HepG2 (cell line): ENCODE data around the gene TIA1. TPM values are rescaled to one million over a fixed set of nuclear protein-coding genes. Genes with fewer than 3 reads are reported as not detected.

Experiments used
- BRF2 ChIP-seq: sonication (generic); formaldehyde crosslinking; IDR thresholded peaks from 2 replicates; pipeline ENCODE4 v1.8.1; 2022; ENCODE audit warnings: mild to moderate bottlenecking, missing genetic modification reagents
- FOXO1 ChIP-seq: sonication (generic); formaldehyde crosslinking; IDR thresholded peaks from 2 replicates; pipeline ENCODE4 v1.4.0; 2020; ENCODE audit warnings: missing genetic modification reagents
- HOXD1 ChIP-seq: sonication (generic); formaldehyde crosslinking; IDR thresholded peaks from 2 replicates; pipeline ENCODE4 v1.5.0; 2020; ENCODE audit warnings: missing genetic modification reagents
- POLR2AphosphoS2 ChIP-seq: IDR thresholded peaks from 2 replicates; pipeline ENCODE4 v1.6.1; 2011; ENCODE audit warnings: low read depth, low read length, improper control_type of control experiment
- RFX3 ChIP-seq: IDR thresholded peaks from 2 replicates; pipeline ENCODE4 v1.6.1; 2016; ENCODE audit warnings: missing biosample characterization, missing genetic modification reagents
- RFXANK ChIP-seq: IDR thresholded peaks from 2 replicates; pipeline ENCODE4 v1.6.1; 2016
- ZC3H4 ChIP-seq: sonication (generic); formaldehyde crosslinking; IDR thresholded peaks from 2 replicates; pipeline ENCODE4 v1.4.0; 2020; ENCODE audit warnings: missing genetic modification reagents, borderline replicate concordance
- ZNF180 ChIP-seq: sonication (generic); formaldehyde crosslinking; IDR thresholded peaks from 2 replicates; pipeline ENCODE4 v1.4.0; 2020; ENCODE audit warnings: low read depth, missing genetic modification reagents, borderline replicate concordance
- ZNF234 ChIP-seq: sonication (generic); formaldehyde crosslinking; conservative IDR thresholded peaks from 2 replicates; pipeline ENCODE4 v1.5.1; 2020; ENCODE audit warnings: mild to moderate bottlenecking, missing genetic modification reagents
- ZNF333 ChIP-seq: sonication (generic); formaldehyde crosslinking; IDR thresholded peaks from 2 replicates; pipeline ENCODE4 v1.4.0; 2020; ENCODE audit warnings: mild to moderate bottlenecking, missing genetic modification reagents, borderline replicate concordance
- ZNF678 ChIP-seq: sonication (generic); formaldehyde crosslinking; IDR thresholded peaks from 2 replicates; pipeline ENCODE4 v1.4.0; 2020; ENCODE audit warnings: mild to moderate bottlenecking, missing genetic modification reagents
- ZNF703 ChIP-seq: sonication (generic); formaldehyde crosslinking; IDR thresholded peaks from 2 replicates; pipeline ENCODE4 v1.5.1; 2020; ENCODE audit warnings: missing genetic modification reagents, mild to moderate bottlenecking, moderate library complexity, borderline replicate concordance
- polyA plus RNA-seq, 8 experiments: library from polyadenylated mRNA; depleted of rRNA in 3 of 8; stranded (reverse) in 7 of 8; unstranded in 1 of 8; fragments of >200 nt; fragmentation: Illumina TruSeq in 4 of 8; extraction: Trizol in 4 of 8; gene quantifications; 2 replicates each; pipeline versions ENCODE4 v1.2.1 to v1.2.3, GENCODE V29; 2011 to 2016; ENCODE audit warnings: low read depth in 4 of 8, missing spikeins in 1 of 8, mixed read lengths in 1 of 8; ENCODE audit not compliant: insufficient read depth in 1 of 8
- total RNA-seq, 5 experiments: library from RNA; depleted of rRNA; stranded (reverse); fragments of >200 nt; fragmentation: Illumina TruSeq; extraction: Trizol; gene quantifications; 2 replicates each; pipeline ENCODE4 v1.2.3, GENCODE V29; 2016; ENCODE audit warnings: low read depth in 1 of 5
- TF ChIP-seq, protein P1 (sequence below): sonication (generic); formaldehyde crosslinking; conservative IDR thresholded peaks from 2 replicates; pipeline ENCODE4 v1.8.0; 2022; ENCODE audit warnings: mild to moderate bottlenecking, moderate library complexity, missing genetic modification reagents
- TF ChIP-seq, protein P2 (sequence below), 2 experiments: IDR thresholded peaks; 2 replicates each; pipeline ENCODE4 v1.6.1; 2011 to 2012; ENCODE audit warnings: low read length in 2 of 2, borderline replicate concordance in 1 of 2, low read depth in 1 of 2, mild to moderate bottlenecking in 1 of 2, moderate library complexity in 1 of 2
- TF ChIP-seq, protein P3 (sequence below): sonication (generic); formaldehyde crosslinking; IDR thresholded peaks from 2 replicates; pipeline ENCODE4 v1.5.0; 2020; ENCODE audit warnings: missing genetic modification reagents
- TF ChIP-seq, protein P4 (sequence below): sonication (generic); formaldehyde crosslinking; IDR thresholded peaks from 2 replicates; pipeline ENCODE4 v1.4.0; 2020; ENCODE audit warnings: mild to moderate bottlenecking, missing genetic modification reagents

TIA1 gene
- total and polyA plus RNA-seq, 2 of the 13 experiments (the other 11 are each of a cell fraction or from before 2014, with no cell fraction given) = 209 to 319 TPM

- TF ChIP-seq, protein P1, sequence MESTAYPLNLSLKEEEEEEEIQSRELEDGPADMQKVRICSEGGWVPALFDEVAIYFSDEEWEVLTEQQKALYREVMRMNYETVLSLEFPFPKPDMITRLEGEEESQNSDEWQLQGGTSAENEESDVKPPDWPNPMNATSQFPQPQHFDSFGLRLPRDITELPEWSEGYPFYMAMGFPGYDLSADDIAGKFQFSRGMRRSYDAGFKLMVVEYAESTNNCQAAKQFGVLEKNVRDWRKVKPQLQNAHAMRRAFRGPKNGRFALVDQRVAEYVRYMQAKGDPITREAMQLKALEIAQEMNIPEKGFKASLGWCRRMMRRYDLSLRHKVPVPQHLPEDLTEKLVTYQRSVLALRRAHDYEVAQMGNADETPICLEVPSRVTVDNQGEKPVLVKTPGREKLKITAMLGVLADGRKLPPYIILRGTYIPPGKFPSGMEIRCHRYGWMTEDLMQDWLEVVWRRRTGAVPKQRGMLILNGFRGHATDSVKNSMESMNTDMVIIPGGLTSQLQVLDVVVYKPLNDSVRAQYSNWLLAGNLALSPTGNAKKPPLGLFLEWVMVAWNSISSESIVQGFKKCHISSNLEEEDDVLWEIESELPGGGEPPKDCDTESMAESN (CRISPR knock-in tag) = peak; percentile 76
- no peak for TF ChIP-seq ZNF234 (CRISPR knock-in tag)
- peak; percentile 88; the same call in 1 of the 2 replicates for TF ChIP-seq ZNF678 (CRISPR knock-in tag)
- TF ChIP-seq ZC3H4 (CRISPR knock-in tag) = peak; percentile 95; the same call in 1 of the 2 replicates
- peak; percentile 74 for TF ChIP-seq FOXO1 (CRISPR knock-in tag)
- TF ChIP-seq POLR2AphosphoS2 = peak; percentile 95
- TF ChIP-seq RFX3 = no peak
- TF ChIP-seq ZNF180 (CRISPR knock-in tag) = no peak; the same call in 1 of the 2 replicates
- TF ChIP-seq, protein P2, sequence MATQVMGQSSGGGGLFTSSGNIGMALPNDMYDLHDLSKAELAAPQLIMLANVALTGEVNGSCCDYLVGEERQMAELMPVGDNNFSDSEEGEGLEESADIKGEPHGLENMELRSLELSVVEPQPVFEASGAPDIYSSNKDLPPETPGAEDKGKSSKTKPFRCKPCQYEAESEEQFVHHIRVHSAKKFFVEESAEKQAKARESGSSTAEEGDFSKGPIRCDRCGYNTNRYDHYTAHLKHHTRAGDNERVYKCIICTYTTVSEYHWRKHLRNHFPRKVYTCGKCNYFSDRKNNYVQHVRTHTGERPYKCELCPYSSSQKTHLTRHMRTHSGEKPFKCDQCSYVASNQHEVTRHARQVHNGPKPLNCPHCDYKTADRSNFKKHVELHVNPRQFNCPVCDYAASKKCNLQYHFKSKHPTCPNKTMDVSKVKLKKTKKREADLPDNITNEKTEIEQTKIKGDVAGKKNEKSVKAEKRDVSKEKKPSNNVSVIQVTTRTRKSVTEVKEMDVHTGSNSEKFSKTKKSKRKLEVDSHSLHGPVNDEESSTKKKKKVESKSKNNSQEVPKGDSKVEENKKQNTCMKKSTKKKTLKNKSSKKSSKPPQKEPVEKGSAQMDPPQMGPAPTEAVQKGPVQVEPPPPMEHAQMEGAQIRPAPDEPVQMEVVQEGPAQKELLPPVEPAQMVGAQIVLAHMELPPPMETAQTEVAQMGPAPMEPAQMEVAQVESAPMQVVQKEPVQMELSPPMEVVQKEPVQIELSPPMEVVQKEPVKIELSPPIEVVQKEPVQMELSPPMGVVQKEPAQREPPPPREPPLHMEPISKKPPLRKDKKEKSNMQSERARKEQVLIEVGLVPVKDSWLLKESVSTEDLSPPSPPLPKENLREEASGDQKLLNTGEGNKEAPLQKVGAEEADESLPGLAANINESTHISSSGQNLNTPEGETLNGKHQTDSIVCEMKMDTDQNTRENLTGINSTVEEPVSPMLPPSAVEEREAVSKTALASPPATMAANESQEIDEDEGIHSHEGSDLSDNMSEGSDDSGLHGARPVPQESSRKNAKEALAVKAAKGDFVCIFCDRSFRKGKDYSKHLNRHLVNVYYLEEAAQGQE (IDR thresholded peaks at IDR 0.05; ENCODE audit: borderline replicate concordance in 1 of 2, low read depth in 1 of 2, low read length in 2 of 2) = peak in 1 of 2 experiments; percentile 72; a peak in 1 of 4 replicates
- no peak; the same call in 1 of the 2 replicates for TF ChIP-seq RFXANK
- TF ChIP-seq, protein P3, sequence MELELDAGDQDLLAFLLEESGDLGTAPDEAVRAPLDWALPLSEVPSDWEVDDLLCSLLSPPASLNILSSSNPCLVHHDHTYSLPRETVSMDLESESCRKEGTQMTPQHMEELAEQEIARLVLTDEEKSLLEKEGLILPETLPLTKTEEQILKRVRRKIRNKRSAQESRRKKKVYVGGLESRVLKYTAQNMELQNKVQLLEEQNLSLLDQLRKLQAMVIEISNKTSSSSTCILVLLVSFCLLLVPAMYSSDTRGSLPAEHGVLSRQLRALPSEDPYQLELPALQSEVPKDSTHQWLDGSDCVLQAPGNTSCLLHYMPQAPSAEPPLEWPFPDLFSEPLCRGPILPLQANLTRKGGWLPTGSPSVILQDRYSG (CRISPR knock-in tag) = peak; percentile 18; the same call in 1 of the 2 replicates
- no peak; the same call in 1 of the 2 replicates for TF ChIP-seq ZNF703 (CRISPR knock-in tag)
- peak; percentile 69; the same call in 1 of the 2 replicates for TF ChIP-seq BRF2
- TF ChIP-seq, protein P4, sequence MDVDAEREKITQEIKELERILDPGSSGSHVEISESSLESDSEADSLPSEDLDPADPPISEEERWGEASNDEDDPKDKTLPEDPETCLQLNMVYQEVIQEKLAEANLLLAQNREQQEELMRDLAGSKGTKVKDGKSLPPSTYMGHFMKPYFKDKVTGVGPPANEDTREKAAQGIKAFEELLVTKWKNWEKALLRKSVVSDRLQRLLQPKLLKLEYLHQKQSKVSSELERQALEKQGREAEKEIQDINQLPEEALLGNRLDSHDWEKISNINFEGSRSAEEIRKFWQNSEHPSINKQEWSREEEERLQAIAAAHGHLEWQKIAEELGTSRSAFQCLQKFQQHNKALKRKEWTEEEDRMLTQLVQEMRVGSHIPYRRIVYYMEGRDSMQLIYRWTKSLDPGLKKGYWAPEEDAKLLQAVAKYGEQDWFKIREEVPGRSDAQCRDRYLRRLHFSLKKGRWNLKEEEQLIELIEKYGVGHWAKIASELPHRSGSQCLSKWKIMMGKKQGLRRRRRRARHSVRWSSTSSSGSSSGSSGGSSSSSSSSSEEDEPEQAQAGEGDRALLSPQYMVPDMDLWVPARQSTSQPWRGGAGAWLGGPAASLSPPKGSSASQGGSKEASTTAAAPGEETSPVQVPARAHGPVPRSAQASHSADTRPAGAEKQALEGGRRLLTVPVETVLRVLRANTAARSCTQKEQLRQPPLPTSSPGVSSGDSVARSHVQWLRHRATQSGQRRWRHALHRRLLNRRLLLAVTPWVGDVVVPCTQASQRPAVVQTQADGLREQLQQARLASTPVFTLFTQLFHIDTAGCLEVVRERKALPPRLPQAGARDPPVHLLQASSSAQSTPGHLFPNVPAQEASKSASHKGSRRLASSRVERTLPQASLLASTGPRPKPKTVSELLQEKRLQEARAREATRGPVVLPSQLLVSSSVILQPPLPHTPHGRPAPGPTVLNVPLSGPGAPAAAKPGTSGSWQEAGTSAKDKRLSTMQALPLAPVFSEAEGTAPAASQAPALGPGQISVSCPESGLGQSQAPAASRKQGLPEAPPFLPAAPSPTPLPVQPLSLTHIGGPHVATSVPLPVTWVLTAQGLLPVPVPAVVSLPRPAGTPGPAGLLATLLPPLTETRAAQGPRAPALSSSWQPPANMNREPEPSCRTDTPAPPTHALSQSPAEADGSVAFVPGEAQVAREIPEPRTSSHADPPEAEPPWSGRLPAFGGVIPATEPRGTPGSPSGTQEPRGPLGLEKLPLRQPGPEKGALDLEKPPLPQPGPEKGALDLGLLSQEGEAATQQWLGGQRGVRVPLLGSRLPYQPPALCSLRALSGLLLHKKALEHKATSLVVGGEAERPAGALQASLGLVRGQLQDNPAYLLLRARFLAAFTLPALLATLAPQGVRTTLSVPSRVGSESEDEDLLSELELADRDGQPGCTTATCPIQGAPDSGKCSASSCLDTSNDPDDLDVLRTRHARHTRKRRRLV (CRISPR knock-in tag) = peak; percentile 91
- TF ChIP-seq ZNF333 (CRISPR knock-in tag) = peak; percentile 55; the same call in 1 of the 2 replicates
- 0 out of 2 replicates have a peak, but pooled peaks have one; percentile 19 for TF ChIP-seq HOXD1 (CRISPR knock-in tag)
Measured at GRCh38 chr2:70248181-70248847, at the start of gene TIA1 (continued).
